K562 (cell line): ENCODE results near the gene SLC66A2. TPM values are rescaled to one million over a fixed set of nuclear protein-coding genes. Genes with fewer than 3 reads are reported as not detected.

ENCODE experiments used
- ATAC-seq: fragments of 200-7000 bp; cut with Tn5 transposase; 3 replicates; pipeline ENCODE4 v1.9.1; 2020; ENCODE audit warnings: moderate library complexity
- BruUV-seq: library from RNA; stranded (reverse); fragments of 400-500 nt; replicated peaks from 2 replicates; lab custom pipeline; 2021; lab: Mats Ljungman, UMichigan
- CTCF ChIA-PET: fragments of 300-600 bp; formaldehyde crosslinking; extraction: SDS; loops from one replicate; lab custom pipeline; 2021; ENCODE audit warnings: low intra/inter-chr PET ratio; lab: Yijun Ruan, JAX
- POLR2A ChIA-PET: fragments of 300-600, 350-650 bp; sonication (Branson Sonifier 250); formaldehyde crosslinking; extraction: SDS; loops from one replicate; lab custom pipeline; 2021; ENCODE audit warnings: antibody characterized with exemption, inconsistent platforms; lab: Yijun Ruan, JAX
- DNase-seq, 4 experiments: peaks; one replicate each; pipeline versions ENCODE4 v3.0.0 to v3.0.0-alpha.2; 2011 to 2018; ENCODE audit warnings: low spot score in 3 of 4, mixed read lengths in 3 of 4; ENCODE audit errors: extremely low read depth in 1 of 4
- FAIRE-seq: peaks from 2 replicates; lab custom pipeline; 2011; peaks lifted over from hg19 to GRCh38; lab: Jason Lieb, UNC
- H2AFZ ChIP-seq: 2 replicates; pipeline ENCODE4 v1.6.0; 2011; ENCODE audit warnings: low read depth, low read length, control low read depth, inconsistent platforms
- H3K27ac ChIP-seq: fragments of 200-600 bp; 3 replicates; pipeline ENCODE4 v1.8.0; 2011; ENCODE audit warnings: low read depth, mild to moderate bottlenecking, control low read depth, inconsistent platforms, low read length, moderate library complexity, mixed read lengths; ENCODE audit errors: extremely low read depth
- H3K27me3 ChIP-seq, 2 experiments: fragments of 300-600 bp in 1 of 2; 2 replicates in 1 of 2; 3 replicates in 1 of 2; pipeline versions ENCODE4 v1.6.0 to v1.8.0; 2011; ENCODE audit warnings: inconsistent platforms in 2 of 2, low read length in 2 of 2, mild to moderate bottlenecking in 1 of 2, mixed read lengths in 1 of 2, moderate library complexity in 1 of 2; ENCODE audit not compliant: control insufficient read depth in 2 of 2, insufficient read depth in 2 of 2
- H3K36me3 ChIP-seq: fragments of 300-600 bp; 3 replicates; pipeline ENCODE4 v1.8.0; 2011; ENCODE audit warnings: mild to moderate bottlenecking, low read length, inconsistent platforms; ENCODE audit not compliant: control insufficient read depth, insufficient read depth
- H3K4me1 ChIP-seq, 2 experiments: fragments of 200-600 bp in 1 of 2; replicated peaks in 1 of 2; 2 replicates in 1 of 2; 3 replicates in 1 of 2; pipeline versions ENCODE4 v1.5.1 to v1.8.0; 2011; ENCODE audit warnings: inconsistent platforms in 2 of 2, low read length in 2 of 2, mild to moderate bottlenecking in 1 of 2, mixed read lengths in 1 of 2, moderate library complexity in 1 of 2; ENCODE audit not compliant: control insufficient read depth in 2 of 2, insufficient read depth in 2 of 2
- H3K4me2 ChIP-seq: 2 replicates; pipeline ENCODE4 v1.6.1; 2011; ENCODE audit warnings: low read length, control low read depth, inconsistent platforms, mixed read lengths; ENCODE audit not compliant: insufficient read depth
- H3K4me3 ChIP-seq: fragments of 200-600 bp; sonication (generic), shearing (Covaris generic); 2 replicates; pipeline ENCODE4 v1.5.1; 2016; ENCODE audit warnings: control low read depth, inconsistent platforms
- H3K79me2 ChIP-seq: fragments of 200-600 bp; 3 replicates; pipeline ENCODE4 v1.8.0; 2011; ENCODE audit warnings: low read length, inconsistent platforms; ENCODE audit not compliant: control insufficient read depth, insufficient read depth
- H3K9ac ChIP-seq, 2 experiments: 2 replicates each; pipeline versions ENCODE4 v1.6.0 to v1.6.1; 2011; ENCODE audit warnings: low read depth in 2 of 2, low read length in 2 of 2, control low read depth in 1 of 2, inconsistent platforms in 1 of 2, mild to moderate bottlenecking in 1 of 2, mixed read lengths in 1 of 2; ENCODE audit not compliant: insufficient read depth in 1 of 2
- H3K9me1 ChIP-seq: one replicate; pipeline ENCODE4 v1.6.0; 2011; ENCODE audit warnings: inconsistent platforms, mild to moderate bottlenecking, low read length, moderate library complexity; ENCODE audit not compliant: control insufficient read depth, insufficient read depth
- H3K9me3 ChIP-seq: replicated peaks from 2 replicates; pipeline ENCODE4 v1.5.1; 2011; ENCODE audit warnings: low read depth, low read length, inconsistent platforms; ENCODE audit not compliant: control insufficient read depth, insufficient read depth
- H4K20me1 ChIP-seq: replicated peaks from 2 replicates; pipeline ENCODE4 v1.6.1; 2011; ENCODE audit warnings: low read length, inconsistent platforms, mixed read lengths; ENCODE audit not compliant: control insufficient read depth, insufficient read depth
- CHD2 ChIP-seq: IDR thresholded peaks from 2 replicates; pipeline ENCODE4 v1.6.1; 2011; ENCODE audit warnings: low read depth, low read length
- CREB3 ChIP-seq: fragments of 450-650 bp; conservative IDR thresholded peaks from 2 replicates; pipeline ENCODE4 v1.6.1; 2016; ENCODE audit warnings: missing genetic modification characterization, low read depth, mild to moderate bottlenecking, missing compliant biosample characterization, moderate library complexity
- E2F8 ChIP-seq: fragments of 450-650 bp; IDR thresholded peaks from 2 replicates; pipeline ENCODE4 v1.7.1; 2018; ENCODE audit warnings: mild to moderate bottlenecking, low read depth; ENCODE audit not compliant: partially characterized antibody
- MCM3 ChIP-seq: fragments of 450-650 bp; IDR thresholded peaks from 2 replicates; pipeline ENCODE4 v1.6.1; 2016
- RBM14 ChIP-seq: fragments of 200-400 bp; formaldehyde crosslinking; IDR thresholded peaks from 2 replicates; pipeline ENCODE4 v1.6.1; 2018; ENCODE audit warnings: low read depth, mild to moderate bottlenecking, low read length, moderate library complexity, borderline replicate concordance; ENCODE audit not compliant: insufficient read depth
- TEAD1 ChIP-seq, 2 experiments: fragments of 450-650 bp in 1 of 2; sonication (generic) in 1 of 2; formaldehyde crosslinking; IDR thresholded peaks; 2 replicates each; pipeline versions ENCODE4 v1.4.0 to v1.8.0; 2020 to 2022; ENCODE audit warnings: mild to moderate bottlenecking in 2 of 2, missing genetic modification reagents in 1 of 2
- WGBS: fragments of 100-300 bp; shearing (Covaris generic); methylation state at CpG from one replicate; pipeline ENCODE4 v1.1.6; 2016; ENCODE audit warnings: low coverage, mixed read lengths; ENCODE audit not compliant: insufficient coverage; ENCODE audit errors: missing lambda C conversion rate; 5-methylcytosine and 5-hydroxymethylcytosine counted together
- in situ Hi-C: fragments of 300-500 bp; cut with MboI; formaldehyde crosslinking; loops from 4 replicates; pipeline ENCODE4 v1.15.0; 2018; ENCODE audit warnings: inconsistent platforms, mixed read lengths
- intact Hi-C: fragments of 100-400 bp; cut with micrococcal nuclease; formaldehyde crosslinking; loops from 2 replicates; pipeline ENCODE4 v1.14.2; 2022
- polyA plus RNA-seq, 8 experiments: library from polyadenylated mRNA; depleted of rRNA in 4 of 8; stranded (reverse) in 5 of 8; unstranded in 3 of 8; fragments of >200 nt; fragmentation: Nextera tagmentation in 2 of 8; fragmentation: Illumina TruSeq in 1 of 8; extraction: Ambion mirVana in 2 of 8; extraction: Trizol in 1 of 8; gene quantifications; 2 replicates each; pipeline versions ENCODE4 v1.2.1 to v1.2.3, GENCODE V29; 2011 to 2014; ENCODE audit warnings: inconsistent platforms in 1 of 8, missing spikeins in 1 of 8
- total RNA-seq, 7 experiments: library from RNA; depleted of rRNA in 6 of 7; stranded (reverse); fragments of >200 nt in 6 of 7; fragmentation: Illumina TruSeq in 2 of 7; extraction: Trizol in 2 of 7; gene quantifications; 2 replicates each; pipeline versions ENCODE4 v1.2.1 to v1.2.3, GENCODE V29; 2011 to 2021; ENCODE audit warnings: low replicate concordance in 1 of 7
- TF ChIP-seq, protein P1 (sequence below): fragments of 150-350 bp; conservative IDR thresholded peaks from 2 replicates; pipeline ENCODE4 v1.6.1; 2014; ENCODE audit warnings: low read length

Gene SLC66A2
- total and polyA plus RNA-seq, 9 of the 15 experiments (the other 6 are each of a cell fraction or from before 2014, with no cell fraction given) = 0.25 to 17.5 (median 5.6) TPM

DNA sequence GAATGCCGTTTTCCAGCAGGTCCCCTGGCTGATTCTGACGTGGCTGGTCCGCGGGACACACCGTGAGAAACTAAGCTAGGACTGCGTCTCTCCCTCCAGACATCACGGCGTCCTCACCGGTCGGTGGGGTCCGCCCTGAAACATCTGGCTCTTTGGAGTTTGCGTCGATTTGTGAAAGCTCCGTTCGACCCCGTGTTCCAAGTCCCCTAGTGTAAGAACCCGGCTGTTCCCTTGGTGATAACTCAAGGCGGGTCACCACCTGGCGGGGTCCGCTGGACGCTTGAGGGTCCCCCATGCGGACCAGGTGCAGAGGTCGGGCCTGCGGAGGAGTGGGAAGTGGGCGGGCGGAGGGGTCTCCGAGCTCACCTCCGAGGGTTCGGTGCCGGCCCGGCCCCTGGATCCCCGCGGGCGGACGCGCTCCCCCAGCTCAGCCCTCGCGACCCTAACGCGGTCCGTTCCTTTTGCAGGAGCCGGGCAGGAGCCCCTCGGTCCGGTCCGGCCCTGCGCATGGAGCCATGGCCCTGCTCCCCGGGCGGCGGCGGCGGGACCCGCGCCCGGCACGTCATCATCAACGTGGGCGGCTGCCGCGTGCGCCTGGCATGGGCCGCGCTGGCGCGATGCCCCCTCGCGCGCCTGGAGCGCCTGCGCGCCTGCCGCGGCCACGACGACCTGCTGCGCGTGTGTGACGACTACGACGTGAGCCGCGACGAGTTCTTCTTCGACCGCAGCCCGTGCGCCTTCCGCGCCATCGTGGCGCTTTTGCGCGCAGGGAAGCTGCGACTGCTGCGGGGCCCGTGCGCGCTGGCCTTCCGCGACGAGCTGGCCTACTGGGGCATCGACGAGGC, 88.1 kb downstream of the SLC66A2 start (continued):
- TF ChIP-seq E2F8 = no peak
- no peak for TF ChIP-seq MCM3
- no peak for TF ChIP-seq CHD2
- TF ChIP-seq TEAD1 (CRISPR knock-in tag; IDR thresholded peaks at IDR 0.05) = no peak
- no peak for TF ChIP-seq RBM14

DNA sequence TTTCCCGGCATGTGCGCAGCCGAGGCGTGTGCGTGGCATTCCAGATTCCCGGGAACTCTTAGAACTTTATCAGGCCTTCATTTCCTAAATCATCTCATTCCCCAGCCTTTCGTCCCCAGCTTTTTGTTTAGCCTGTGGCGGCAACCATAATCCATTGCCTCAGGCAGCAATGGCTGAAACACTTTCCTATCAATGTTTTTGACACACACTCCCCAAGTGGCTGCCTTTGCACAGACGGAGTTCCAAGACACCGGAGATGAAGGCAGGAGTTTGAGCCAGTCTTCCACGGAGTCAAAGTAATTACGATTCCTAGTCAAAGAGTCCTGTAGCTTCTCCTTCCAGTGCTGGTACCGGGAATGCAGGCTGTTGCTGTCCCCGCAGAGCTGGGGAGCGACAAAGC, 88.9 kb downstream of the SLC66A2 start:
- no peaks in the 10 kb centered on the region for H3K9me1 ChIP-seq
- H4K20me1 ChIP-seq = no peaks in the 10 kb centered on the region
- CTCF ChIA-PET = no interaction called here
- no TSS peak for BruUV-seq
- no peak overlapping the region for H3K27ac ChIP-seq
- WGBS = 0% methylated on average over 13 of the region's 15 CpGs
- H3K9ac ChIP-seq = no peak overlapping the region
- H3K27me3 ChIP-seq = peaks cover 0 to 16% of the 10 kb centered on the region in 2 experiments; a peak in 2 of 5 replicates
- no peak for DNase-seq
- in situ Hi-C loops (no loop called here), intact Hi-C loops (no loop called here)
- H3K4me1 ChIP-seq = peaks cover 0 to 3% of the 10 kb centered on the region in 2 experiments; a peak in 1 of 5 replicates
- POLR2A ChIA-PET = no interaction called here
- peaks cover 4% of the 10 kb centered on the region; the same call in 1 of the 2 replicates for H3K9me3 ChIP-seq
- H3K4me3 ChIP-seq = no peak overlapping the region
- no peak overlapping the region for H2AFZ ChIP-seq
- H3K79me2 ChIP-seq = no peaks in the 10 kb centered on the region
- H3K4me2 ChIP-seq = no peak overlapping the region
- FAIRE-seq = no peak
- no peaks in the 10 kb centered on the region for H3K36me3 ChIP-seq
- no peak for ATAC-seq
- TF ChIP-seq CREB3 (tag) = no peak
- TF ChIP-seq, protein P1, sequence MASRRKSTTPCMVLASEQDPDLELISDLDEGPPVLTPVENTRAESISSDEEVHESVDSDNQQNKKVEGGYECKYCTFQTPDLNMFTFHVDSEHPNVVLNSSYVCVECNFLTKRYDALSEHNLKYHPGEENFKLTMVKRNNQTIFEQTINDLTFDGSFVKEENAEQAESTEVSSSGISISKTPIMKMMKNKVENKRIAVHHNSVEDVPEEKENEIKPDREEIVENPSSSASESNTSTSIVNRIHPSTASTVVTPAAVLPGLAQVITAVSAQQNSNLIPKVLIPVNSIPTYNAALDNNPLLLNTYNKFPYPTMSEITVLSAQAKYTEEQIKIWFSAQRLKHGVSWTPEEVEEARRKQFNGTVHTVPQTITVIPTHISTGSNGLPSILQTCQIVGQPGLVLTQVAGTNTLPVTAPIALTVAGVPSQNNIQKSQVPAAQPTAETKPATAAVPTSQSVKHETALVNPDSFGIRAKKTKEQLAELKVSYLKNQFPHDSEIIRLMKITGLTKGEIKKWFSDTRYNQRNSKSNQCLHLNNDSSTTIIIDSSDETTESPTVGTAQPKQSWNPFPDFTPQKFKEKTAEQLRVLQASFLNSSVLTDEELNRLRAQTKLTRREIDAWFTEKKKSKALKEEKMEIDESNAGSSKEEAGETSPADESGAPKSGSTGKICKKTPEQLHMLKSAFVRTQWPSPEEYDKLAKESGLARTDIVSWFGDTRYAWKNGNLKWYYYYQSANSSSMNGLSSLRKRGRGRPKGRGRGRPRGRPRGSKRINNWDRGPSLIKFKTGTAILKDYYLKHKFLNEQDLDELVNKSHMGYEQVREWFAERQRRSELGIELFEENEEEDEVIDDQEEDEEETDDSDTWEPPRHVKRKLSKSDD = no peak
